Kidney (tissue), 14 donors: ENCODE results near the gene KIF12. TPM values are rescaled to one million over a fixed set of nuclear protein-coding genes. Genes with fewer than 3 reads are reported as not detected.

Source experiments
- DNase-seq, 5 donors: peaks; one replicate each; pipeline ENCODE4 v3.0.0-alpha.2; 2013 to 2020
- FAIRE-seq: peaks from 2 replicates; lab custom pipeline; 2012; peaks lifted over from hg19 to GRCh38; lab: Jason Lieb, UNC
- H3K27ac ChIP-seq, 2 donors: one replicate each; pipeline ENCODE4 v1.7.0; 2013; ENCODE audit warnings: low read depth in 2 of 2, low read length in 2 of 2, inconsistent platforms in 1 of 2
- H3K27me3 ChIP-seq: one replicate; pipeline ENCODE4 v1.7.1; 2013; ENCODE audit warnings: low read length, inconsistent platforms; ENCODE audit not compliant: control insufficient read depth, insufficient read depth
- H3K36me3 ChIP-seq, 3 donors: one replicate each; pipeline versions ENCODE4 v1.7.0 to v1.7.1; 2013; ENCODE audit warnings: low read length in 3 of 3, control low read depth in 1 of 3, inconsistent platforms in 1 of 3; ENCODE audit not compliant: insufficient read depth in 3 of 3, control insufficient read depth in 2 of 3
- H3K4me1 ChIP-seq, 3 donors: one replicate each; pipeline versions ENCODE4 v1.7.0 to v1.7.1; 2013; ENCODE audit warnings: low read length in 3 of 3, inconsistent platforms in 1 of 3, low read depth in 1 of 3; ENCODE audit not compliant: control insufficient read depth in 2 of 3, insufficient read depth in 2 of 3
- H3K4me3 ChIP-seq, 3 donors: one replicate each; pipeline versions ENCODE4 v1.7.0 to v1.8.1; 2013; ENCODE audit warnings: low read length in 3 of 3, control low read depth in 1 of 3, inconsistent platforms in 1 of 3
- H3K9ac ChIP-seq, 3 donors: one replicate each; pipeline versions ENCODE4 v1.7.0 to v1.7.1; 2013; ENCODE audit warnings: low read length in 3 of 3, control low read depth in 1 of 3, inconsistent platforms in 1 of 3
- H3K9me3 ChIP-seq, 3 donors: one replicate each; pipeline versions ENCODE4 v1.7.0 to v1.7.1; 2013; ENCODE audit warnings: low read length in 3 of 3, control low read depth in 1 of 3, inconsistent platforms in 1 of 3; ENCODE audit not compliant: control insufficient read depth in 2 of 3, insufficient read depth in 1 of 3
- CTCF ChIP-seq: IDR thresholded peaks from 3 replicates; pipeline ENCODE4 v1.5.1; 2012; ENCODE audit warnings: mild to moderate bottlenecking, moderate library complexity, borderline replicate concordance; ENCODE audit not compliant: insufficient read depth; ENCODE audit errors: extremely low read depth
- intact Hi-C: fragments of 100-400 bp; cut with DNase I; formaldehyde crosslinking; loops from one replicate; pipeline ENCODE4 v1.11.1; 2022
- polyA plus RNA-seq: library from polyadenylated mRNA; stranded (reverse); fragments of 350-450 nt; fragmentation: Illumina TruSeq; extraction: RNeasy Lipid Tissue Mini Kit (QIAGEN cat#74804); gene quantifications from one replicate; pipeline ENCODE4 v1.2.3, GENCODE V29; 2014; ENCODE audit warnings: low read depth, low replicate concordance; ENCODE audit not compliant: insufficient read depth
- total RNA-seq: library from RNA; stranded (reverse); fragmentation: NEBNext Ultra II Directional; extraction: Animal tissue kit (Norgen Biotek cat#: 25700); gene quantifications from one replicate; pipeline ENCODE4 v1.2.1, GENCODE V29; 2021
- donor health status: control.
- donor health status: control.
- donor health status: control.
- donor health status: control.
- donor health status: control.
- donor health status: DM: yes; HTN: yes; CAD: no.
- donor health status: Normal renal cell carcinoma (clear cell type).

KIF12 gene
- total and polyA plus RNA-seq, 2 donors from 2014 or later: 155 to 202 TPM

GRCh38 chr9:114105236-114105635 is 6.1 kb upstream of the KIF12 start:
- no peak overlapping the region for H3K9ac ChIP-seq
- no peaks in the 10 kb centered on the region for H3K27me3 ChIP-seq
- peaks cover 0 to 2% (median 0%) of the 10 kb centered on the region in 3 donors for H3K9me3 ChIP-seq
- TF ChIP-seq CTCF: no peak
- no peak overlapping the region for H3K27ac ChIP-seq
- peaks cover 0 to 6% (median 6%) of the 10 kb centered on the region in 3 donors for H3K4me1 ChIP-seq
- no peak overlapping the region for H3K4me3 ChIP-seq
- intact Hi-C loops: no loop called here
- no peaks in the 10 kb centered on the region for H3K36me3 ChIP-seq
- no peak for FAIRE-seq
- no peak for DNase-seq

GRCh38 chr9:114102484-114102883 is 3.4 kb upstream of the KIF12 start:
- intact Hi-C loops: no loop called here
- no peak overlapping the region for H3K27ac ChIP-seq
- FAIRE-seq: no peak
- H3K36me3 ChIP-seq: peaks cover 0 to under 1% (median 0%) of the 10 kb centered on the region in 3 donors
- no peak overlapping the region for H3K4me3 ChIP-seq
- H3K4me1 ChIP-seq: peaks cover 0 to 16% (median 16%) of the 10 kb centered on the region in 3 donors
- H3K9me3 ChIP-seq: peaks cover 0 to 2% (median 0%) of the 10 kb centered on the region in 3 donors
- no peak for TF ChIP-seq CTCF
- H3K27me3 ChIP-seq: no peaks in the 10 kb centered on the region
- H3K9ac ChIP-seq: no peak overlapping the region
- DNase-seq: no peak

- peak overlapping the region in 1 of 3 donors; percentile 55 for H3K9ac ChIP-seq
- H3K4me1 ChIP-seq: peaks cover 0 to 28% (median 27%) of the 10 kb centered on the region in 3 donors
- peak; percentile 8 for FAIRE-seq
- H3K36me3 ChIP-seq: peaks cover 0 to 9% (median 5%) of the 10 kb centered on the region in 3 donors
- peak overlapping the region; percentile 84 to 94 for H3K27ac ChIP-seq
- H3K9me3 ChIP-seq: peaks cover 0 to 2% (median 0%) of the 10 kb centered on the region in 3 donors
- H3K4me3 ChIP-seq: peak overlapping the region in 2 of 3 donors; percentile 1 to 91
- intact Hi-C loops: no loop called here
- no peak for TF ChIP-seq CTCF
- no peaks in the 10 kb centered on the region for H3K27me3 ChIP-seq
- peak in 3 of 5 donors; percentile 10 to 51 (median 36) for DNase-seq
Measured at GRCh38 chr9:114100536-114100935, 1.4 kb upstream of the KIF12 start.
